HL-60 (cell line): ENCODE results near the gene CCT5.
"Not testable (repeated sequence)": the region's sequence is repeated elsewhere in the genome, so short reads cannot be mapped to it uniquely, and the experiment has no call there.

Experiments
- DNase-seq, 2 experiments: peaks; one replicate each; pipeline ENCODE4 v3.0.0-alpha.2; 2010 to 2020; ENCODE audit warnings: low read depth in 1 of 2, low spot score in 1 of 2
- H3K27ac ChIP-seq: fragments of 250-450 bp; sonication (Bioruptor Pico); replicated peaks from 2 replicates; pipeline ENCODE4 v1.5.1; 2020; ENCODE audit warnings: mild to moderate bottlenecking, moderate library complexity
- H3K27me3 ChIP-seq: fragments of 250-450 bp; sonication (Bioruptor Pico); 2 replicates; pipeline ENCODE4 v1.5.1; 2021; ENCODE audit warnings: mild to moderate bottlenecking, moderate library complexity; ENCODE audit not compliant: insufficient read depth, poor library complexity, severe bottlenecking
- H3K4me3 ChIP-seq: replicated peaks from 2 replicates; pipeline ENCODE4 v1.5.1; 2011; ENCODE audit warnings: mild to moderate bottlenecking, control low read depth, low read length; ENCODE audit not compliant: insufficient read depth
- GABPA ChIP-seq: IDR thresholded peaks from 2 replicates; pipeline ENCODE4 v1.6.1; 2012; ENCODE audit warnings: low read depth
- POLR2AphosphoS5 ChIP-seq: IDR thresholded peaks from 2 replicates; pipeline ENCODE4 v1.6.1; 2012; ENCODE audit warnings: low read depth
- REST ChIP-seq: IDR thresholded peaks from 2 replicates; pipeline ENCODE4 v1.6.1; 2012; ENCODE audit warnings: low read depth; ENCODE audit not compliant: insufficient replicate concordance
- SPI1 ChIP-seq: IDR thresholded peaks from 2 replicates; pipeline ENCODE4 v1.6.1; 2012; ENCODE audit warnings: low read depth, mild to moderate bottlenecking, borderline replicate concordance
- TF ChIP-seq, protein P1 (sequence below): IDR thresholded peaks from one replicate; pipeline ENCODE4 v1.5.1; 2011; ENCODE audit warnings: low read length, control low read depth, inconsistent platforms; ENCODE audit not compliant: insufficient read depth

The CCT5 gene

DNA sequence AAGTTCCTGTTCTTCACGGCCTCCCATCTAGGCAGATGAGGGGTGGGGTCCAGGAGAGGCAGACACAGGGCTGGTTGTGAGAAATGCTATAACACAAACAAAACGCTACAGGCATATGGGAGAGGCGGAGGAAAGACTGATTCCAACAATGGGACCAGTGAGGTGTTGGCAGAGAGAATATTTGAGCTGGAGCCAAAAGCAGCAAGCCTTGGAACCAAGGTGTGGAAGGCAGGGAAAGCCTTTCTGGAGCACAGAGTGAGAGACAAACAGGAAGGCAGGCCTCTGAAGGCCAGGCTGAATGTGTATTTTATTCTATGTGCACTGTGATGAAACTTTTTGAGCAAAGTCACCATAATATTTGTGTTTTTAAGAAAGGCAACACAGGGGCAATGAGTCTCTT, 3.3 kb upstream of the CCT5 start:
- H3K4me3 ChIP-seq = no peak overlapping the region
- no peaks in the 10 kb centered on the region for H3K27me3 ChIP-seq
- no peak for DNase-seq
- TF ChIP-seq REST = no peak
- TF ChIP-seq, protein P1, sequence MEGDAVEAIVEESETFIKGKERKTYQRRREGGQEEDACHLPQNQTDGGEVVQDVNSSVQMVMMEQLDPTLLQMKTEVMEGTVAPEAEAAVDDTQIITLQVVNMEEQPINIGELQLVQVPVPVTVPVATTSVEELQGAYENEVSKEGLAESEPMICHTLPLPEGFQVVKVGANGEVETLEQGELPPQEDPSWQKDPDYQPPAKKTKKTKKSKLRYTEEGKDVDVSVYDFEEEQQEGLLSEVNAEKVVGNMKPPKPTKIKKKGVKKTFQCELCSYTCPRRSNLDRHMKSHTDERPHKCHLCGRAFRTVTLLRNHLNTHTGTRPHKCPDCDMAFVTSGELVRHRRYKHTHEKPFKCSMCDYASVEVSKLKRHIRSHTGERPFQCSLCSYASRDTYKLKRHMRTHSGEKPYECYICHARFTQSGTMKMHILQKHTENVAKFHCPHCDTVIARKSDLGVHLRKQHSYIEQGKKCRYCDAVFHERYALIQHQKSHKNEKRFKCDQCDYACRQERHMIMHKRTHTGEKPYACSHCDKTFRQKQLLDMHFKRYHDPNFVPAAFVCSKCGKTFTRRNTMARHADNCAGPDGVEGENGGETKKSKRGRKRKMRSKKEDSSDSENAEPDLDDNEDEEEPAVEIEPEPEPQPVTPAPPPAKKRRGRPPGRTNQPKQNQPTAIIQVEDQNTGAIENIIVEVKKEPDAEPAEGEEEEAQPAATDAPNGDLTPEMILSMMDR = no peak
- TF ChIP-seq POLR2AphosphoS5 = no peak
- TF ChIP-seq GABPA = no peak
- TF ChIP-seq SPI1 = no peak
- no peak overlapping the region for H3K27ac ChIP-seq

GRCh38 chr5:10247217-10247616, 2.9 kb upstream of the CCT5 start:
- not testable (repeated sequence) for DNase-seq, H3K27me3 ChIP-seq, H3K4me3 ChIP-seq, H3K27ac ChIP-seq

DNA sequence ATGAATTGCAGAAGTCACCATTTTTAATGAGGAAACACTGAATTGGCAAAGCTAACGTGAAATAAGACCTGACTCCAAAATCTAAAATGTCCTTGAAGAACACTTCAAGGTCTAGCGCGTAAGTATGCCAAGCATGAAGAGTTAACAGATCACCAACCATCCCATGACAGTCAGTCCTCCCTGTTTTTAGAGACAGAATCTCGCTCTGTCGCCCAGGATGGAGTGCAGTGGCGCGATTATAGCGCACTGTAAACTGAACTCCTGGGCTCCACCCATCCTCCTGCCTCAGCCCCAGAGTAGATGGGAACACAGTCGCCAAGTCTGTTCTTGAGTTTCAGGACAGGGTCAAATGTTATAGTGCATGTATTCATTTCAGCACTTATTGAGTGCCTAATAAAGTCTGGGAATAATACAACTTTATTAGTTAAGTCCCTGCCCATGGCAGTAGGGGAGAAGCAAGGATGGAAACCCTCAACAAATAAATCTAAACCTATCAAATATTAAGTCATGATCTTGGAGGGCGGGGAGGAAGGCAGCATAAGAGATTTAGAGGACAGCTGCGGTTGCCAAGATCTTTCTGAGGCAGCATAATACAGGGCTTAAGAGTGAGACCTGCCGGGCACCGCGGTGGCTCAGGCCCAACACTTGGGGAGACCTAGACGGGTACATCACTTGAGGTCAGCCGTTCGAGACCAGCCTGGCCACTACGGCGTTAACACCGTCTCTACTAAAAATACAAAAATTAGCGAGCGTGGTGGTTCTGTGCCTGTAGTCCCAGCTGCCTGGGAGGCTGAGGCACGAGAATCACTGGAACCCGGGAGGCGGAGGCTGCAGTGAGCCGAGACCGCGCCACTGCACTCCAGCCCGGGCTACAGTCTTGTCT, 1.5 kb upstream of the CCT5 start:
- Histone ChIP-seq H3K27me3 (no peaks in the 10 kb centered on the region), H3K4me3 (peak overlapping the region; percentile 87), H3K27ac (peak overlapping the region; percentile 100)
- no peak for DNase-seq
- TF ChIP-seq, protein P1 = no peak
- TF ChIP-seq POLR2AphosphoS5 (no peak), REST (no peak), SPI1 (no peak), GABPA (no peak)

GRCh38 chr5:10250806-10251276, 761 bp downstream of the CCT5 start:
- DNase-seq = peak; percentile 43 to 49
- TF ChIP-seq REST = peak; percentile 63
- TF ChIP-seq SPI1 = no peak
- Histone ChIP-seq H3K4me3 (peak overlapping the region; percentile 87), H3K27ac (peak overlapping the region; percentile 100), H3K27me3 (no peaks in the 10 kb centered on the region)
